GM12878 (cell line): ENCODE measurements around the gene PITX1. TPM values are rescaled to one million over a fixed set of nuclear protein-coding genes. Genes with fewer than 3 reads are reported as not detected.

ENCODE experiments used
- ATAC-seq: fragments of 200-7000 bp; cut with Tn5 transposase; 3 replicates; pipeline ENCODE4 v1.9.1; 2020; ENCODE audit warnings: mild to moderate bottlenecking, moderate library complexity
- BruUV-seq: library from RNA; stranded (reverse); fragments of 400-500 nt; replicated peaks from 2 replicates; lab custom pipeline; 2021; lab: Mats Ljungman, UMichigan
- CTCF ChIA-PET: fragments of 300-600 bp; sonication (Branson Sonifier 250); formaldehyde crosslinking; extraction: SDS; loops from one replicate; lab custom pipeline; 2021; ENCODE audit warnings: inconsistent platforms; lab: Yijun Ruan, JAX
- POLR2A ChIA-PET: fragments of 350-600 bp; formaldehyde crosslinking; extraction: SDS; loops from one replicate; lab custom pipeline; 2021; ENCODE audit warnings: inconsistent platforms; lab: Charles Lee
- RAD21 ChIA-PET: fragments of 300-600 bp; sonication (Branson Sonifier 250); formaldehyde crosslinking; loops from one replicate; lab custom pipeline; 2023; ENCODE audit warnings: antibody characterized with exemption; ENCODE audit not compliant: unreplicated experiment; lab: Charles Lee
- SMC1A ChIA-PET: fragments of 300-600 bp; sonication (Branson Sonifier 250); formaldehyde crosslinking; loops from one replicate; lab custom pipeline; 2023; ENCODE audit not compliant: unreplicated experiment, uncharacterized antibody; lab: Charles Lee
- DNase-seq: peaks from one replicate; pipeline ENCODE4 v3.0.0-alpha.2; 2011; ENCODE audit warnings: low read depth, low spot score
- FAIRE-seq: peaks from 3 replicates; lab custom pipeline; 2011; peaks lifted over from hg19 to GRCh38; lab: Jason Lieb, UNC
- H2AFZ ChIP-seq: 2 replicates; pipeline ENCODE4 v1.6.0; 2011; ENCODE audit warnings: low read depth, low read length, control low read depth; ENCODE audit not compliant: control insufficient read depth
- H3K27ac ChIP-seq: 2 replicates; pipeline ENCODE4 v1.5.1; 2011; ENCODE audit warnings: control low read depth; ENCODE audit not compliant: control insufficient read depth, insufficient read depth
- H3K27me3 ChIP-seq, 2 experiments: replicated peaks in 1 of 2; 2 replicates each; pipeline versions ENCODE4 v1.6.0 to v1.6.1; 2011; ENCODE audit warnings: low read length in 1 of 2; ENCODE audit not compliant: control insufficient read depth in 2 of 2, insufficient read depth in 2 of 2
- H3K36me3 ChIP-seq, 2 experiments: 2 replicates each; pipeline ENCODE4 v1.5.1; 2011; ENCODE audit warnings: low read length in 1 of 2; ENCODE audit not compliant: control insufficient read depth in 2 of 2, insufficient read depth in 2 of 2
- H3K4me1 ChIP-seq: 2 replicates; pipeline ENCODE4 v1.6.1; 2011; ENCODE audit warnings: mild to moderate bottlenecking, low read length, moderate library complexity, mixed read lengths; ENCODE audit not compliant: control insufficient read depth, insufficient read depth
- H3K4me2 ChIP-seq: 2 replicates; pipeline ENCODE4 v1.6.0; 2011; ENCODE audit warnings: control low read depth; ENCODE audit not compliant: control insufficient read depth, insufficient read depth
- H3K4me3 ChIP-seq: fragments of 200-600 bp; sonication (generic); 2 replicates; pipeline ENCODE4 v1.5.1; 2016
- H3K79me2 ChIP-seq: 2 replicates; pipeline ENCODE4 v1.6.0; 2011; ENCODE audit warnings: low read length; ENCODE audit not compliant: control insufficient read depth, insufficient read depth
- H3K9ac ChIP-seq: 2 replicates; pipeline ENCODE4 v1.8.0; 2011; ENCODE audit warnings: low read length, control low read depth, mixed read lengths; ENCODE audit not compliant: control insufficient read depth, insufficient read depth
- H3K9me3 ChIP-seq: replicated peaks from 3 replicates; pipeline ENCODE4 v1.5.1; 2011; ENCODE audit warnings: mild to moderate bottlenecking, low read length; ENCODE audit not compliant: control insufficient read depth, insufficient read depth
- H4K20me1 ChIP-seq: 2 replicates; pipeline ENCODE4 v1.6.0; 2011; ENCODE audit not compliant: control insufficient read depth, insufficient read depth
- CHD1 ChIP-seq: IDR thresholded peaks from 2 replicates; pipeline ENCODE4 v1.6.1; 2012; ENCODE audit warnings: low read depth, low read length, improper control_type of control experiment
- CREM ChIP-seq: IDR thresholded peaks from 2 replicates; pipeline ENCODE4 v1.6.1; 2014; ENCODE audit warnings: antibody characterized with exemption, low read depth
- EED ChIP-seq: sonication (generic); IDR thresholded peaks from 2 replicates; pipeline ENCODE4 v1.6.1; 2016; ENCODE audit warnings: antibody characterized with exemption, low read depth
- EP300 ChIP-seq, 2 experiments: fragments of 150-350 bp in 1 of 2; IDR thresholded peaks; 2 replicates each; pipeline ENCODE4 v1.6.1; 2011 to 2012; ENCODE audit warnings: low read depth in 2 of 2, low read length in 2 of 2, borderline replicate concordance in 1 of 2, improper control_type of control experiment in 1 of 2, inconsistent platforms in 1 of 2; ENCODE audit not compliant: control insufficient read depth in 1 of 2
- ESRRA ChIP-seq: IDR thresholded peaks from 2 replicates; pipeline ENCODE4 v1.6.1; 2012; ENCODE audit warnings: mild to moderate bottlenecking, low read length, improper control_type of control experiment
- EZH2 ChIP-seq: IDR thresholded peaks from 2 replicates; pipeline ENCODE4 v1.6.1; 2012; ENCODE audit warnings: low read depth, mild to moderate bottlenecking, control low read depth, inconsistent platforms, low read length, borderline replicate concordance; ENCODE audit not compliant: control insufficient read depth
- IKZF2 ChIP-seq, 2 experiments: fragments of 450-650 bp; IDR thresholded peaks; 2 replicates each; pipeline ENCODE4 v1.6.1; 2017; ENCODE audit warnings: mild to moderate bottlenecking in 2 of 2, moderate library complexity in 2 of 2
- MAX ChIP-seq: IDR thresholded peaks from 2 replicates; pipeline ENCODE4 v1.6.1; 2012; ENCODE audit warnings: low read depth, low read length, improper control_type of control experiment
- PAX5 ChIP-seq: IDR thresholded peaks from 2 replicates; pipeline ENCODE4 v1.6.1; 2011; ENCODE audit warnings: low read depth, low read length, borderline replicate concordance
- POU2F2 ChIP-seq: IDR thresholded peaks from 3 replicates; pipeline ENCODE4 v1.6.1; 2011; ENCODE audit warnings: low read depth, mild to moderate bottlenecking, low read length, borderline replicate concordance
- RBBP5 ChIP-seq: fragments of 200-600 bp; sonication (generic); conservative IDR thresholded peaks from 2 replicates; pipeline ENCODE4 v1.6.1; 2016
- RUNX3 ChIP-seq: IDR thresholded peaks from 2 replicates; pipeline ENCODE4 v1.6.1; 2012; ENCODE audit warnings: low read length, inconsistent platforms
- SMC3 ChIP-seq: IDR thresholded peaks from 2 replicates; pipeline ENCODE4 v1.6.1; 2011; ENCODE audit warnings: low read length, improper control_type of control experiment, borderline replicate concordance
- ZNF217 ChIP-seq: fragments of 450-650 bp; IDR thresholded peaks from 2 replicates; pipeline ENCODE4 v1.6.1; 2017; ENCODE audit warnings: antibody characterized with exemption, mild to moderate bottlenecking
- WGBS: methylation state at CpG from one replicate; pipeline ENCODE4 v1.1.6; 2016; ENCODE audit warnings: low lambda C conversion rate; ENCODE audit not compliant: insufficient replicate concordance, insufficient coverage; ENCODE audit errors: missing lambda C conversion rate; 5-methylcytosine and 5-hydroxymethylcytosine counted together
- in situ Hi-C: fragments of 300-500 bp; cut with MboI; formaldehyde crosslinking; loops from 9 replicates; pipeline ENCODE4 v1.14.3; 2018; ENCODE audit warnings: mixed read lengths
- intact Hi-C: fragments of 100-400 bp; cut with micrococcal nuclease; formaldehyde crosslinking; loops from one replicate; pipeline ENCODE4 v1.14.2; 2022; ENCODE audit not compliant: unreplicated experiment
- polyA plus RNA-seq, 11 experiments: library from polyadenylated mRNA; depleted of rRNA in 4 of 11; unstranded in 6 of 11; stranded (reverse) in 5 of 11; fragments of >200 nt; fragmentation: Nextera tagmentation in 4 of 11; fragmentation: Illumina TruSeq in 1 of 11; extraction: Ambion mirVana in 4 of 11; extraction: Trizol in 1 of 11; gene quantifications; 1 replicate in 1 of 11; 2 replicates in 10 of 11; pipeline versions ENCODE4 v1.2.1 to v1.2.3, GENCODE V29; 2011 to 2016; ENCODE audit warnings: inconsistent platforms in 2 of 11, missing spikeins in 2 of 11, low read depth in 1 of 11
- total RNA-seq, 4 experiments: library from RNA; depleted of rRNA in 3 of 4; stranded (reverse); fragments of >200 nt in 3 of 4; fragmentation: Illumina TruSeq in 1 of 4; extraction: Trizol in 1 of 4; gene quantifications; 2 replicates each; pipeline versions ENCODE4 v1.2.1 to v1.2.3, GENCODE V29; 2013 to 2021

The PITX1 gene
- total and polyA plus RNA-seq, 10 of the 15 experiments (the other 5 are each of a cell fraction or from before 2014, with no cell fraction given), result 0.16 to 1.1 (median 0.68) TPM; not detected in 5

GRCh38 chr5:135041726-135042125 is 7.7 kb upstream of the PITX1 start:
- SMC1A ChIA-PET, result no interaction called here
- intact Hi-C loops, result no loop called here
- no TSS peak for BruUV-seq
- Histone ChIP-seq H2AFZ (no peak overlapping the region), H3K36me3 (no peaks in the 10 kb centered on the region), H3K4me2 (no peak overlapping the region), H3K79me2 (no peaks in the 10 kb centered on the region), H3K27me3 (peaks cover 23 to 32% of the 10 kb centered on the region in 2 experiments), H3K4me1 (no peaks in the 10 kb centered on the region), H3K9me3 (no peaks in the 10 kb centered on the region), H3K4me3 (no peak overlapping the region), H3K27ac (no peak overlapping the region), H4K20me1 (peaks cover 2% of the 10 kb centered on the region), H3K9ac (no peak overlapping the region)
- in situ Hi-C loops, result no loop called here
- POLR2A ChIA-PET, result no interaction called here
- no peak for TF ChIP-seq CHD1
- no peak for FAIRE-seq
- 2% methylated on average over 3 of the region's 3 CpGs for WGBS
- DNase-seq, result no peak
- CTCF ChIA-PET, result no interaction called here
- RAD21 ChIA-PET, result no interaction called here
- no peak for ATAC-seq

- Histone ChIP-seq H2AFZ (no peak overlapping the region), H3K9me3 (no peaks in the 10 kb centered on the region), H3K27ac (no peak overlapping the region), H3K4me3 (no peak overlapping the region), H3K36me3 (no peaks in the 10 kb centered on the region), H3K4me2 (no peak overlapping the region), H4K20me1 (peaks cover 2% of the 10 kb centered on the region), H3K9ac (no peak overlapping the region), H3K4me1 (no peaks in the 10 kb centered on the region), H3K79me2 (no peaks in the 10 kb centered on the region), H3K27me3 (peaks cover 25 to 33% of the 10 kb centered on the region in 2 experiments)
- 43% methylated on average over 12 of the region's 12 CpGs for WGBS
- ChIA-PET SMC1A (no interaction called here), RAD21 (no interaction called here), CTCF (no interaction called here), POLR2A (no interaction called here)
- in situ Hi-C loops (no loop called here), intact Hi-C loops (no loop called here)
- TF ChIP-seq CREM, result no peak
- no peak for TF ChIP-seq EED
- no peak for TF ChIP-seq IKZF2 (IDR thresholded peaks at IDR 0.05)
- TF ChIP-seq EZH2, result no peak
- TF ChIP-seq RBBP5, result no peak
- TF ChIP-seq RUNX3, result no peak
- no peak for TF ChIP-seq EP300 (IDR thresholded peaks at IDR 0.05; ENCODE audit: borderline replicate concordance in 1 of 2, control insufficient read depth in 1 of 2, low read depth in 2 of 2, low read length in 2 of 2)
- no peak for TF ChIP-seq PAX5
- TF ChIP-seq SMC3, result no peak
- no peak for TF ChIP-seq ESRRA
- TF ChIP-seq ZNF217, result no peak
- no peak for TF ChIP-seq MAX
- no peak for TF ChIP-seq POU2F2
- FAIRE-seq, result no peak
- DNase-seq, result no peak
- BruUV-seq, result no TSS peak
- no peak for ATAC-seq
Observed at GRCh38 chr5:135041145-135041587, 7.1 kb upstream of the PITX1 start.
